GM18520 (cell line): ENCODE data around the gene CACNA1H.
"Not testable (repeated sequence)": the region's sequence is repeated elsewhere in the genome, so short reads cannot be mapped to it uniquely, and the experiment has no call there.

Source experiments
- ATAC-seq: cut with Tn5 transposase; IDR thresholded peaks from one replicate; pipeline ENCODE4 v1.9.1; 2021; ENCODE audit not compliant: unreplicated experiment

CACNA1H gene

GRCh38 chr16:1221628-1222552, 69.0 kb downstream of the CACNA1H start:
- ATAC-seq, result no peak

GRCh38 chr16:1222553-1223354, 69.8 kb downstream of the CACNA1H start:
- no peak for ATAC-seq

DNA sequence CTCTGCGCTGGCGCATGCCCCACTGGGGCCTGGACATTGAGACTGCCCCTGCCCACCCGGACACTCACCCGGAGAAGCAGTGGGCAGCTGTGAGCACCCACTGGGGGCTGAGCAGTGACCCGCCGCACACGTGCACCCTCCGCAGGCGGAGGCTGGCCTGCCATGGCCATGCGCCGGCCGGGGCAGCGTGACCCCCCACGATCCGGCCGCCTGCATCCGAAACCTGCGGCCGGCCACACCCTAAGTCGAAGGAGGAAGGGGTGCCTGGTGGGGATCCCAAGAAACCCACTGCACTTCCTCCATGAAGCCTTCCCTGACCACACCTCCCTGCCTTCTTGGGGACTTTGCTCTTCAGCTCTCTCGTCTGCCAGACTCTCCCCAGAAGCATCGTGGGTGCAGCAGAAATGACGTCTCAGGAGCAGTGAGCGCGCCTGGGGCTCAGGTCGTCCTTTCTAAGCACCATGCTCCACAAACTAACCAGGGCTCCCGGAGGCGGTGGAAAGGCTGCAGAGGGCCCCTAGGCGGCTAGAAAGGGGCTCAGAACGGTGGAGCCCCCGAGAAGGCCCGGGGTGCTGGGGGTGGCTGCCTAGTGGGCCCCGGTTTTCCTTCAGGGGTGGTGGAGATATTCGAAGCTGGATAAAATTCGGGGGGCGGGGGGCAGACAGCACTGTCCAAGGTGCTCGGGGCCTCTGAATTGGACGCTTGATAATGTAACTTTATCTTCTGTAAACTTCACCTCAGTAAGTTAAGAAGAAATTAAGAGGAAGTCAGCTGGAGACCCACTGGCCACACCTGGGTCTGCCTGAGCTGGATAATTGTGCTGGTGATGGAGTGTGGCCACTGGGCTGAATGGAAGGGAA, 70.7 kb downstream of the CACNA1H start:
- no peak for ATAC-seq

DNA sequence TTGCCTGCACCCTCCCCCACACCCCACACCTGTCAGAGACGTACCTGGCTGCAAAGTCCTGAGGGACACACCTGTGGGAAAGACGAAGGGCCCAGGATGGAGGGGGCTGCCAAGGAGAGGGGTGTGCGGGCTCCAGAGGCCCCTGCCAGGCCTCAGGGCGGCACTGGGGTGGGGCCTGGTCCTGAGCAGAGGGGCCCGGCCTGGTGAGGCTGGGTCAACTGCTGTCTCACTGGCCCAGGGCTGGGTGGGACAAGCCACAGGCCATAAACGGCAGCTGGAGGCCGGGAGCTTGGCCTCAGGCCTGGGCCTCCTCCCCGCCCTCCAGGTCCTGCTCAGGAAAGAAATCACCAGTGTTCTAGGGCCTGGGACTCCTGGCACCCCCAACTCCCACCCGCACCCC, 71.7 kb downstream of the CACNA1H start:
- ATAC-seq, result no peak

GRCh38 chr16:1225051-1225451, 72.1 kb downstream of the CACNA1H start, which contains the start of gene TPSG1:
TPSG1 (minus strand) TSS chr16:1225268; CDS start chr16:1225252, 16 bp downstream.
- no peak for ATAC-seq

DNA sequence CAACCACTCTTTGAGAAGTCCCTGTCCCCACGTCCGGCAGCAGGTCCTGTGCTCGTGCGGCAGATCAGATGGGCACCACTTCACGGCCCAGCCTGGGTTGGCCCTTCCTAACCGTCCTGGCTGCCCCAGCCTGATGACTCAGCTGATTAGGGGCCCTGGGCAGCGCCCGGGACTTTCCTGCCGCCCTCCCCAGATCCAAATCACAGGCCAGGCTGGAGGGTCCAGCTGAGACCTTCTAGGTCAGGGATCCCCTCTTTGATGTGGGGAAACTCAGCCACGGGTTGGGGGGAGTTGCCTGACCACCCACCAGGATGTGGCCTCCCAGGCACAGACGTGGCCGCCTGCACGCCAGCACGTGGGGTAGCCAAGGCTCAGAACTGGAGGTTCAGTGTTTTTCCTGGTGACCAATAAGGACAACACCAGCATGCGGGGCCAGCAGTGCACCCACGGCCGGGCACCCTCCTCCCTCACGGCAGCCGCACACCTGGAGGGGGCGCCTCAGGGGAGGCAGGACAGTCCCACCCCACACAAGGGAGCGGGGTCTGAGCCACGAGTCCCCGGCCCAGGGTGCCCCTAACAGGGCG, 72.9 kb downstream of the CACNA1H start:
- not testable (repeated sequence) for ATAC-seq

GRCh38 chr16:1226692-1227091, 73.8 kb downstream of the CACNA1H start:
- ATAC-seq, result not testable (repeated sequence)

DNA sequence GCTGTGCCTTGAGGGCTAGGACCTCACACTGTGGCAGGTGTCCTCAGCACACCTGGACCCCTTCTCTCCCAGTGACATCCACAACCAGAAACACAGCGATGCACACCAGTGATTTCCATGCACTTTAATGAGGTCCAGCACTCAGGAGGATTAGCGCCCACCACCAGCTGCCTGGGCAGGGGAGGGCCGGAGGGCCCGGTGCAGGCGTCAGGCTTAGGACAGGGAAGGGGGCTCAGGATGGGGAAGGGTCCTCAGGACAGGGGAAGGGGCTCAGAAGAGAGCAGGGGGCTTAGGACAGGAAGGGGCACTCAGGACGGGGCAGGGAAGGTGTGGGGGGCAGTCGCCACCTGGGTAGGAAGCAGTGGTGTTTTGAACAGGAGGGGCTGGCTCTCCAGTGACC, 75.3 kb downstream of the CACNA1H start:
- ATAC-seq, result not testable (repeated sequence)

- ATAC-seq, result not testable (repeated sequence)
These were observed 76.6 kb downstream of the CACNA1H start for GRCh38 chr16:1229476-1229875.

- not testable (repeated sequence) for ATAC-seq
These were observed 77.2 kb downstream of the CACNA1H start, which contains the start of gene TPSB2 for GRCh38 chr16:1230084-1230470. TPSB2 (minus strand) TSS chr16:1230184; CDS start chr16:1229951, 233 bp downstream.

DNA sequence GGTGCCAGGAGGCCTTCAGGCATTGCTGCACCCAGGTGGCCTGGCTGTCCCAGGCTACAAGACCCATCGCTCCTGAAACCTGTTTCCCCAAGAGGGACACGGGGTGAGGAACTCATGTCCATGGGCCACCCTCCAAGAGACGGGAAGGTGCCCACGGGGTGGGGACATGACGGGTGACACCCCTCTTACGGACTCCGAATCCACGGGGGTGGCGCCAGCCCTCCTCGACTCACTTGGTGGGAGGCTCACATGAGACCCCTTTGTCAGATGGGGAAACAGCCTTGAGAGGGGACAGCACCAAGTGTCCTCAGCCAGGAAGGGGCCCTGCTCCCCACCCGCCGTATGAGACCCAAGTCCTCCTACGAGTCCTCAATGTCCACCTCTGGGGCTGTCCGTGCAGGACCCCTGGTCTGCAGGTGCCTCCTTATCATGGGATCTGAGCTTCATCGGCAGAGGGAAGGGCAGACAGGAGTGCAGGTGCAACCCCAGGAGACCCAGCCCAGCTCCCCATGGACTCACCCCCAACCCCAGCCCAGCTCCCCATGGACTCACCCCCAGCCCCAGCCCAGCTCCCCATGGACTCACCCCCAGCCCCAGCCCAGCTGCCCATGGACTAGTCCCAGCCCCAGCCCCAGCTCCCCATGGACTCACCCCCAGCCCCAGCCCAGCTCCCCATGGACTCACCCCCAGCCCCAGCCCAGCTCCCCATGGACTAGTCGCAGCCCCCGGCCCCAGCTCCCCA, 77.7 kb downstream of the CACNA1H start:
- ATAC-seq, result not testable (repeated sequence)

GRCh38 chr16:1231301-1231700, 78.4 kb downstream of the CACNA1H start:
- ATAC-seq, result not testable (repeated sequence)

DNA sequence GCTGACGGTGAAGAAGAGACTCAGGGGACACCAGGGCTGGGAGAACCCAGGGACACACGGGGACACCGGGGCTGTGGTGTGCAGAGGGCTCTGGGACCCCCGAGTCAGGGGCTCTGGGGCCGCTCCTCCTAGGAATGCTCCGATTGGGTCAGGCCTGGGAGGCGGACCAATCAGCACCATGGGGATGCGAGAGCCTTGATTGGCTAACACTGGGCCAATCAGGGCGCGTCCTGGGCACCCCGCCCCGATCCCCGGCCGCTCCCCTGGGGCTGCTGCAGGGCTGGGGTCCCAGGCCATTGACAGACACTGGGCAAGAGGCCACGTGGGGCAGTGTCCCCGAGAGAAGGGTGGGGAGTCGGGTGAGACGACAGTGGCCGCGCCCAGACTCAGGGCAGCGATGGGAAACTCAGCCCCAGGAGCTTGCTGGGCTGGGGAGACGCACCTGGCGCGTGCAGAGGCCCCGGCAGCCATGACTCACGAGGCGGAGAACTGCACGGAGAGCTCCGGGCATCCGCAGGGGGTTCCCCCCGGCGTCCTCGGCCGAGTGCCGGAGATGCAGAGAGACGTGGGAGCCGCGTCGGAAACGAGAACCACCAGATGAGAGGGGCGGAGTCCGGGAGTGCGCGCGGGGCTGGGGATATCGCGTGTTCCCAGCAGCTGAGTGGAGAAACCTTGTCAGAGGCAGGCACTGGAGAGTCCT, 79.3 kb downstream of the CACNA1H start:
- ATAC-seq, result not testable (repeated sequence)

GRCh38 chr16:1236659-1237058, 83.8 kb downstream of the CACNA1H start:
- not testable (repeated sequence) for ATAC-seq

GRCh38 chr16:1237990-1238389, 85.1 kb downstream of the CACNA1H start:
- no peak for ATAC-seq

DNA sequence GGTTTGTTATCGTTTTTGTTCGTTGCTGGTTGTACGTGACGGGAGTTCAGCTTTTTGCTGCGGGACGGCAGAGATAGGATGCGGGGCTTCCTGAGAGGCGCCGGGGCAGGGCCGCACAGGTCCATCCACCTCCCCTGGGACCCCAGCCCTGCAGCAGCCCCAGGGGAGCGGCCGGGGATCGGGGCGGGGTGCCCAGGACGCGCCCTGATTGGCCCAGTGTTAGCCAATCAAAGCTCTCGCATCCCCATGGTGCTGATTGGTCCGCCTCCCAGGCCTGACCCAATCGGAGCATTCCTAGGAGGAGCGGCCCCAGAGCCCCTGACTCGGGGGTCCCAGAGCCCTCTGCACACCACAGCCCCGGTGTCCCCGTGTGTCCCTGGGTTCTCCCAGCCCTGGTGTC, 86.0 kb downstream of the CACNA1H start:
- not testable (repeated sequence) for ATAC-seq

DNA sequence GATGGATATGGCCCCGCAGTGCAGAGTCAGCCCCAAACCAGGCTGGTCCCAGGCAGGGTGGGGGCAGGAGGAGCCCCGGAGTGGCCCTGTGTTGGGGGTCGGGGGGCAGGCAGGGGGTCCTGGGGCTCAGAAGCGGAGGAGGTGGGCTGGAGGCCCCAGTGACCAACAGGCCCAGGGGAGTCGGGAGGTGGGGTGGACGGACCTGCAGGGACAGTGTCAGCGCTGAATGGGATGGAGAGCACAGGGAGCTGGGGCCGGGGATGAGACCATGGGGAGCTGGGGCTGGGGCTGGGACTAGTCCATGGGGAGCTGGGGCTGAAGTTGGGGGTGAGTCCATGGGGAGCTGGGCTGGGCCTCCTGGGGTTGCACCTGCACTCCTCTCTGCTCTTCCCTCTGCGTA, 86.7 kb downstream of the CACNA1H start:
- ATAC-seq, result not testable (repeated sequence)

DNA sequence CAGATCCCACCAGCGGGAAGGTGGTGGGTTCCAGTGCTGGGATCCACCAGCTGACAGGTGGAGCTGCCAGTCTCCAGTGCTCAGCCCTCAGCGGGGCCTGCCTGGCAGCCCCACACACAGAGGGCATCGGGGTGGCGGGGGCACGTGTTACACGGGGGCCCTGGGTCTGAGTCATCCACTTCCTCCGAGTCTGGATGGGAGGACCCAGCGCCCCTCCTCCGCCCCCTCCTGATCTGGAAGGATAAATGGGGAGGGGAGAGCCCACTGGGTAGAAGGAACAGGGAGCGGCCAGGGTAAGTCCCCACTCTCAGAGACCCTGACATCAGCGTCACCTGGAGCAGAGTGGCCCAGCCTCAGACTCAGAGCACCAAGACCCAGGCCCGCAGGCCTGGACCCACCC, 87.5 kb downstream of the CACNA1H start, which contains the start of gene TPSAB1:
Gene TPSAB1 (plus strand): TSS at position 270 of the 400 bp plus-strand sequence. CDS start 234 bp downstream, outside the sequence.
- ATAC-seq, result not testable (repeated sequence)

GRCh38 chr16:1241081-1241480, 88.2 kb downstream of the CACNA1H start:
- ATAC-seq, result not testable (repeated sequence)
